ENCODE measurements around the gene APOL3.
A peak's percentile ranks its signal among the peaks of the same experiment; 100 is the strongest.
"Not testable (repeated sequence)": the region's sequence is repeated elsewhere in the genome, so short reads cannot be mapped to it uniquely, and the experiment has no call there.

The APOL3 gene

GRCh38 chr22:36160499-36160942 is at the start of gene APOL3:
Gene APOL3, minus strand, starts transcription at chr22:36160755. Its CDS starts 11,700 bp downstream, at chr22:36149055.
- Histone ChIP-seq H3K4me3 (peak within 1 kb of the TSS; percentile 73), H3K27ac (peak within 1 kb of the TSS; percentile 75 to 80)
- DNase-seq (ENCODE audit: low spot score), result peak; percentile 85
- TF ChIP-seq, protein P1, sequence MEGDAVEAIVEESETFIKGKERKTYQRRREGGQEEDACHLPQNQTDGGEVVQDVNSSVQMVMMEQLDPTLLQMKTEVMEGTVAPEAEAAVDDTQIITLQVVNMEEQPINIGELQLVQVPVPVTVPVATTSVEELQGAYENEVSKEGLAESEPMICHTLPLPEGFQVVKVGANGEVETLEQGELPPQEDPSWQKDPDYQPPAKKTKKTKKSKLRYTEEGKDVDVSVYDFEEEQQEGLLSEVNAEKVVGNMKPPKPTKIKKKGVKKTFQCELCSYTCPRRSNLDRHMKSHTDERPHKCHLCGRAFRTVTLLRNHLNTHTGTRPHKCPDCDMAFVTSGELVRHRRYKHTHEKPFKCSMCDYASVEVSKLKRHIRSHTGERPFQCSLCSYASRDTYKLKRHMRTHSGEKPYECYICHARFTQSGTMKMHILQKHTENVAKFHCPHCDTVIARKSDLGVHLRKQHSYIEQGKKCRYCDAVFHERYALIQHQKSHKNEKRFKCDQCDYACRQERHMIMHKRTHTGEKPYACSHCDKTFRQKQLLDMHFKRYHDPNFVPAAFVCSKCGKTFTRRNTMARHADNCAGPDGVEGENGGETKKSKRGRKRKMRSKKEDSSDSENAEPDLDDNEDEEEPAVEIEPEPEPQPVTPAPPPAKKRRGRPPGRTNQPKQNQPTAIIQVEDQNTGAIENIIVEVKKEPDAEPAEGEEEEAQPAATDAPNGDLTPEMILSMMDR (IDR thresholded peaks at IDR 0.05), result no peak

GRCh38 chr22:36210224-36210623 is 49.7 kb upstream of the APOL3 start:
- DNase-seq (ENCODE audit: low spot score), result no peak
- Histone ChIP-seq H3K27ac (no peak overlapping the region), H3K4me3 (no peak overlapping the region)
- TF ChIP-seq, protein P1 (IDR thresholded peaks at IDR 0.05), result no peak

DNA sequence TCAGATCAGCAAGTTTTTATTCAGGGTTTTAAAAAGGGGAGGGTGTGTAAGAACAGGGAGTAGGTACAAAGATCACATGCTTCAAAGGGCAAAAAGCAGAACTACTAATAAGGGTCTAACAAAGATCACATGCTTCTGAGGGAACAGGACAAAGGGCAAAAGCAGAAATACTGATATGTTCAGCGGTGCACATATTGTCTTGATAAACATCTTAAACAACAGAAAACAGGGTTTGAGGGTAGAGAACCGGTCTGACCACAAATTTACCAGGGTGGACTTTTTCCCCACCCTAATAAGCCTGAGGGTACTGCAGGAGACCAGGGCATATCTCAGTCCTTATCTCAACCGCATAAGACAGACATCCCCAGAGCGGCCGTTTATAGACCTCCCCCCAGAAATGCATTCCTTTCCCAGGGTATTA is 48.9 kb upstream of the APOL3 start:
- not testable (repeated sequence) for H3K4me3 ChIP-seq; DNase-seq (ENCODE audit: low spot score); H3K27ac ChIP-seq

- Histone ChIP-seq H3K4me3 (no peak overlapping the region), H3K27ac (peak overlapping the region in 1 of 2 donors; percentile 60)
- TF ChIP-seq, protein P1 (IDR thresholded peaks at IDR 0.05), result no peak
- DNase-seq (ENCODE audit: low spot score), result no peak
These were observed 48.4 kb upstream of the APOL3 start for GRCh38 chr22:36208914-36209313.

GRCh38 chr22:36208162-36208765 is 47.7 kb upstream of the APOL3 start:
- DNase-seq (ENCODE audit: low spot score), result no peak
- TF ChIP-seq, protein P1 (IDR thresholded peaks at IDR 0.05), result no peak
- H3K27ac ChIP-seq, result peak overlapping the region in 1 of 2 donors; percentile 60
- no peak overlapping the region for H3K4me3 ChIP-seq

DNA sequence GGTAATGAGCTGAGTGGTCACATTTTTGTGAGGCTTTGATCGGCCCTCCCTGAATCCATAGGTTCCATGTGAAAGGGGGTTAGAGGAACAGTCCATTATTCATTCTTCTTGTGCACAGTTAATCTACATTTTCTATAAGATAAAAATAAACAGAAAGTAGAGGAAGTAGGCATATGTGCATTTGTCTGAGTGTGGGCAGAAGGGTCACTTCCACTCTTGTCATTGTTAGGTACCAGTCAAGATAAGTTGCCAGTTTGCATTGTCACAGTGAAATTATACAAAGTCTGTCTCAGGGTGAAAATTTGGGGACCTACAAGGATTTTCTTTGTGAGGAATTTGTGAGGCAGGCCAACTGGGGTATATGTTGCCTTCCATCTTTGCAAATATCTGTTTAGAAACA is 45.7 kb upstream of the APOL3 start:
- no peak overlapping the region for H3K27ac ChIP-seq

GRCh38 chr22:36205573-36205972 is 45.0 kb upstream of the APOL3 start:
- H3K4me3 ChIP-seq; DNase-seq (ENCODE audit: low spot score): not testable (repeated sequence)

More for the DNA sequence above, 45.7 kb upstream of the APOL3 start:
- TF ChIP-seq, protein P1 (IDR thresholded peaks at IDR 0.05), result no peak
- DNase-seq (ENCODE audit: low spot score), result no peak
- no peak overlapping the region for H3K4me3 ChIP-seq

DNA sequence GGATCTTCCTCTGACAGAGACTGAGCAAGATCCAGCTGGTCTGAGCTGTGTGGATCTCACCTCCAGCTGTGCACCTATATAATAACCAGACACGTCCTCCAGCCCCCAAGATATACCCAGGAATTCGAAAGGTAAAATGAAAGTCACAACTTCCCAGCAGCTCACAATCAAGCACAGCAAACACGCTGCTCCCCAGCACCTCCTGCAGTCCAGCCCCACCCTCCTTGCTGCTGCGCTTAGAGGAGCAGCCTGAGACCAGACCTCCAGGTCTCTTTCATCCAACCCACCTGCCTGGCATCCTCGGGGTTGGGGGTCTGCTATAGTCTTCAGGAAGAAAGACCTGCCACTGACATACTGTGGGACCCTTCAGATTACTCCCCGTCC is 44.1 kb upstream of the APOL3 start:
- no peak overlapping the region for H3K27ac ChIP-seq
- TF ChIP-seq, protein P1 (IDR thresholded peaks at IDR 0.05), result no peak
- H3K4me3 ChIP-seq, result no peak overlapping the region
- DNase-seq (ENCODE audit: low spot score), result no peak

More at GRCh38 chr22:36205573-36205972, 45.0 kb upstream of the APOL3 start:
- H3K27ac ChIP-seq, result not testable (repeated sequence)
